Sigmoid colon (tissue), 7 donors: Measurements from ENCODE around the gene PMVK. TPM values are rescaled to one million over a fixed set of nuclear protein-coding genes. Genes with fewer than 3 reads are reported as not detected.
A peak's percentile ranks its signal among the peaks of the same experiment; 100 is the strongest.

Experiments used
- DNase-seq: peaks from one replicate; pipeline ENCODE4 v3.0.0-alpha.2; 2019
- H3K27ac ChIP-seq, 4 donors: fragments of 200-600 bp; sonication (generic); one replicate each; pipeline ENCODE4 v1.5.1; 2016 to 2019; ENCODE audit warnings: mild to moderate bottlenecking in 1 of 4
- H3K27me3 ChIP-seq, 3 donors: fragments of 200-600 bp; sonication (generic); one replicate each; pipeline ENCODE4 v1.5.1; 2019; ENCODE audit warnings: mild to moderate bottlenecking in 1 of 3
- H3K36me3 ChIP-seq, 4 donors: fragments of 200-600 bp; sonication (generic); one replicate each; pipeline ENCODE4 v1.5.1; 2016 to 2019
- H3K4me1 ChIP-seq, 4 donors: fragments of 200-600 bp; sonication (generic); one replicate each; pipeline ENCODE4 v1.5.1; 2017 to 2019
- H3K4me3 ChIP-seq, 4 donors: fragments of 200-600 bp; sonication (generic); one replicate each; pipeline ENCODE4 v1.5.1; 2017 to 2019; ENCODE audit warnings: mild to moderate bottlenecking in 2 of 4, moderate library complexity in 1 of 4
- H3K9me3 ChIP-seq, 4 donors: fragments of 200-600 bp in 3 of 4; sonication (generic) in 3 of 4; one replicate each; pipeline versions ENCODE4 v1.5.1 to v1.6.1; 2013 to 2019
- CTCF ChIP-seq, 4 experiments: fragments of 450-650 bp in 3 of 4; fragments of 200-600 bp in 1 of 4; IDR thresholded peaks; one replicate each; pipeline ENCODE4 v1.5.1; 2016 to 2019; ENCODE audit warnings: antibody characterized with exemption in 4 of 4, mild to moderate bottlenecking in 3 of 4, moderate library complexity in 2 of 4
- EP300 ChIP-seq, 4 donors: sonication (generic); formaldehyde crosslinking; IDR thresholded peaks; one replicate each; pipeline ENCODE4 v1.6.1; 2017; ENCODE audit warnings: antibody characterized with exemption in 4 of 4
- POLR2A ChIP-seq, 2 donors: fragments of 450-650 bp; IDR thresholded peaks; one replicate each; pipeline ENCODE4 v1.6.1; 2016; ENCODE audit warnings: antibody characterized with exemption in 2 of 2, mild to moderate bottlenecking in 2 of 2, moderate library complexity in 2 of 2
- POLR2AphosphoS5 ChIP-seq, 4 donors: sonication (generic); formaldehyde crosslinking; IDR thresholded peaks; one replicate each; pipeline ENCODE4 v1.6.1; 2017; ENCODE audit warnings: antibody characterized with exemption in 4 of 4
- WGBS, 2 donors: extraction: QIAGEN DNeasy Blood & Tissue Kit; methylation state at CpG; one replicate each; pipeline ENCODE4 v1.1.7; 2013; 5-methylcytosine and 5-hydroxymethylcytosine counted together
- intact Hi-C: fragments of 100-400 bp; cut with DNase I; formaldehyde crosslinking; loops from one replicate; pipeline ENCODE4 v1.15.1; 2023
- polyA plus RNA-seq, 3 donors: library from polyadenylated mRNA; stranded (reverse); fragments of 200-250 nt; gene quantifications; one replicate each; pipeline ENCODE4 v1.2.3, GENCODE V29; 2013
- total RNA-seq, 4 donors: library from RNA; depleted of rRNA; stranded (reverse); fragments of >200 nt; gene quantifications; one replicate each; pipeline ENCODE4 v1.1.0, GENCODE V29; 2016
- donor health status: healthy with polysubstance abuse.
- donor health status: Bipolar disorder and iron deficiency.
- donor health status: healthy.

The PMVK gene
- total and polyA plus RNA-seq, 7 donors = 11.1 to 54.1 (median 19.6) TPM

- H3K36me3 ChIP-seq = peaks cover 17 to 24% (median 22%) of the 10 kb centered on the region in 4 donors
- 0 to 1% methylated on average over 18 of the region's 18 CpGs for WGBS, 2 donors
- H3K4me3 ChIP-seq = peak within 1 kb of the TSS; percentile 50 to 62 (median 60)
- peaks cover 0 to 73% (median 66%) of the 10 kb centered on the region in 4 donors for H3K4me1 ChIP-seq
- no peak for TF ChIP-seq CTCF (IDR thresholded peaks at IDR 0.05)
- TF ChIP-seq POLR2A (IDR thresholded peaks at IDR 0.05) = peak; percentile 44 to 61
- TF ChIP-seq EP300 (IDR thresholded peaks at IDR 0.05) = peak in 1 of 4 donors; percentile 1
- TF ChIP-seq POLR2AphosphoS5 (IDR thresholded peaks at IDR 0.05) = peak; percentile 68 to 86 (median 74)
- H3K9me3 ChIP-seq = no peaks in the 10 kb centered on the region
- intact Hi-C loops = no loop called here
- H3K27me3 ChIP-seq = no peaks in the 10 kb centered on the region
- peak; percentile 91 for DNase-seq
- H3K27ac ChIP-seq = peak within 1 kb of the TSS; percentile 86 to 88 (median 87)
These were observed 19.4 kb upstream of the PMVK start, which contains the start of gene PBXIP1 for GRCh38 chr1:154955718-154956543. TSS of gene PBXIP1 (minus strand) at chr1:154956099. CDS start at chr1:154953721, 2,378 bp downstream.

GRCh38 chr1:154955039-154955717, 18.7 kb upstream of the PMVK start:
- DNase-seq = peak; percentile 80
- H3K4me1 ChIP-seq = peaks cover 0 to 65% (median 59%) of the 10 kb centered on the region in 4 donors

GRCh38 chr1:154954541-154954940, 18.0 kb upstream of the PMVK start:
- intact Hi-C loops = no loop called here
- TF ChIP-seq EP300 (IDR thresholded peaks at IDR 0.05) = no peak
- TF ChIP-seq POLR2A (IDR thresholded peaks at IDR 0.05) = no peak
- TF ChIP-seq POLR2AphosphoS5 (IDR thresholded peaks at IDR 0.05) = no peak
- TF ChIP-seq CTCF (IDR thresholded peaks at IDR 0.05) = no peak
- no peak for DNase-seq
- Histone ChIP-seq H3K4me1 (peaks cover 0 to 60% (median 56%) of the 10 kb centered on the region in 4 donors), H3K9me3 (no peaks in the 10 kb centered on the region), H3K27ac (peak overlapping the region; percentile 86 to 88 (median 87)), H3K4me3 (peak overlapping the region in 2 of 4 donors; percentile 60 to 62), H3K36me3 (peaks cover 21 to 34% (median 26%) of the 10 kb centered on the region in 4 donors), H3K27me3 (no peaks in the 10 kb centered on the region)
- WGBS, 2 donors = 75 to 80% methylated on average over 3 of the region's 3 CpGs

More at GRCh38 chr1:154955039-154955717, 18.7 kb upstream of the PMVK start:
- H3K27me3 ChIP-seq = no peaks in the 10 kb centered on the region
- peak overlapping the region; percentile 50 to 62 (median 60) for H3K4me3 ChIP-seq
- TF ChIP-seq POLR2AphosphoS5 (IDR thresholded peaks at IDR 0.05) = peak in 1 of 4 donors; percentile 16
- TF ChIP-seq EP300 (IDR thresholded peaks at IDR 0.05) = no peak
- no peak for TF ChIP-seq CTCF (IDR thresholded peaks at IDR 0.05)
- no peaks in the 10 kb centered on the region for H3K9me3 ChIP-seq
- WGBS, 2 donors = 6 to 8% methylated on average over 4 of the region's 4 CpGs
- H3K27ac ChIP-seq = peak overlapping the region; percentile 86 to 88 (median 87)
- intact Hi-C loops = no loop called here
- peaks cover 23 to 32% (median 28%) of the 10 kb centered on the region in 4 donors for H3K36me3 ChIP-seq

GRCh38 chr1:154953611-154954038, 17.1 kb upstream of the PMVK start:
- peaks cover 0 to 57% (median 51%) of the 10 kb centered on the region in 4 donors for H3K4me1 ChIP-seq

More at GRCh38 chr1:154953611-154954038, 17.1 kb upstream of the PMVK start:
- intact Hi-C loops = no loop called here
- Histone ChIP-seq H3K27ac (peak overlapping the region in 1 of 4 donors; percentile 22), H3K9me3 (no peaks in the 10 kb centered on the region), H3K36me3 (peaks cover 13 to 31% (median 17%) of the 10 kb centered on the region in 4 donors), H3K4me3 (no peak overlapping the region), H3K27me3 (no peaks in the 10 kb centered on the region)
- no peak for DNase-seq
- 82 to 91% methylated on average over 2 of the region's 2 CpGs for WGBS, 2 donors
- no peak for TF ChIP-seq POLR2A (IDR thresholded peaks at IDR 0.05)
- TF ChIP-seq EP300 (IDR thresholded peaks at IDR 0.05) = no peak
- TF ChIP-seq POLR2AphosphoS5 (IDR thresholded peaks at IDR 0.05) = no peak
- TF ChIP-seq CTCF (IDR thresholded peaks at IDR 0.05) = no peak
